CD1c-positive myeloid dendritic cell (primary cell): ENCODE measurements around the gene SNTA1.
"Not testable (repeated sequence)": the region's sequence is repeated elsewhere in the genome, so short reads cannot be mapped to it uniquely, and the experiment has no call there.

Experiments used
- DNase-seq: peaks from one replicate; pipeline ENCODE4 v3.0.0-alpha.2; 2016; ENCODE audit errors: extremely low spot score

SNTA1 gene

GRCh38 chr20:33393609-33394008, 50.0 kb downstream of the SNTA1 start:
- no peak for DNase-seq

- no peak for DNase-seq
These were observed 51.7 kb downstream of the SNTA1 start for GRCh38 chr20:33391722-33392415.

GRCh38 chr20:33389326-33389725, 54.2 kb downstream of the SNTA1 start:
- DNase-seq: not testable (repeated sequence)

GRCh38 chr20:33388268-33388667, 55.3 kb downstream of the SNTA1 start:
- no peak for DNase-seq

GRCh38 chr20:33387177-33387576, 56.4 kb downstream of the SNTA1 start:
- no peak for DNase-seq

- no peak for DNase-seq
These were observed 56.9 kb downstream of the SNTA1 start for GRCh38 chr20:33386673-33387072.

GRCh38 chr20:33377366-33377765, 66.2 kb downstream of the SNTA1 start:
- no peak for DNase-seq

- DNase-seq: no peak
These were observed 69.6 kb downstream of the SNTA1 start for GRCh38 chr20:33373735-33374605.

GRCh38 chr20:33372993-33373441, 70.5 kb downstream of the SNTA1 start:
- DNase-seq: no peak

- peak; percentile 10 for DNase-seq
These were observed 73.3 kb downstream of the SNTA1 start for GRCh38 chr20:33370291-33370690.

- no peak for DNase-seq
These were observed 80.7 kb downstream of the SNTA1 start for GRCh38 chr20:33362898-33363297.

GRCh38 chr20:33359399-33360261, 83.9 kb downstream of the SNTA1 start:
- no peak for DNase-seq
